Neural progenitor cell (in vitro differentiated cells): Measurements from ENCODE around the gene PGLYRP4.

Source experiments
- EZH2 ChIP-seq: fragments of 200-600 bp; sonication (generic); IDR thresholded peaks from 2 replicates; pipeline ENCODE4 v1.6.1; 2017; ENCODE audit warnings: antibody characterized with exemption, mild to moderate bottlenecking, moderate library complexity
- EZH2phosphoT487 ChIP-seq: fragments of 200-600 bp; sonication (generic); IDR thresholded peaks from 2 replicates; pipeline ENCODE4 v1.6.1; 2017; ENCODE audit warnings: antibody characterized with exemption
- TF ChIP-seq, protein P1 (sequence below): fragments of 200-600 bp; sonication (generic); IDR thresholded peaks from 2 replicates; pipeline ENCODE4 v1.5.1; 2017; ENCODE audit warnings: antibody characterized with exemption, mild to moderate bottlenecking

DNA sequence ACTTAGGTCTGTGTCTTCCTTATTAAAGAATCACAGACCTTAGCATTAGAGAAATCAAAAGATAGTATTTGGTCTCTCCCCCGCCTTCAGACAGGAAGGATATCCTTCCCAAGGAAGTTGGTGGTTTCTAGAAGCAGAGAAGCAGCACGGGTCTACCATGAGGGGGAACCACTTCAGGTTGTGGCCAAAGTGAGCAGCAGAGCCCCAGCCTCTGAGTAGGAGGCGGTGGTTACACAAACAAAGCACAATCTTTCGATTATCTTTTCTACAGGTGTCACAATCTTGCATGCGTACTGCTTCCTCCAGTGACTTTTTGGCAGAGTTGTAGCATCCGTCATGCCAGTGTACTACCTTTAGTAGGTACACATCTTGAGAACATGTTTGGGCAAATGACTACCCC lies 8.8 kb downstream of the PGLYRP4 start:
- TF ChIP-seq, protein P1, sequence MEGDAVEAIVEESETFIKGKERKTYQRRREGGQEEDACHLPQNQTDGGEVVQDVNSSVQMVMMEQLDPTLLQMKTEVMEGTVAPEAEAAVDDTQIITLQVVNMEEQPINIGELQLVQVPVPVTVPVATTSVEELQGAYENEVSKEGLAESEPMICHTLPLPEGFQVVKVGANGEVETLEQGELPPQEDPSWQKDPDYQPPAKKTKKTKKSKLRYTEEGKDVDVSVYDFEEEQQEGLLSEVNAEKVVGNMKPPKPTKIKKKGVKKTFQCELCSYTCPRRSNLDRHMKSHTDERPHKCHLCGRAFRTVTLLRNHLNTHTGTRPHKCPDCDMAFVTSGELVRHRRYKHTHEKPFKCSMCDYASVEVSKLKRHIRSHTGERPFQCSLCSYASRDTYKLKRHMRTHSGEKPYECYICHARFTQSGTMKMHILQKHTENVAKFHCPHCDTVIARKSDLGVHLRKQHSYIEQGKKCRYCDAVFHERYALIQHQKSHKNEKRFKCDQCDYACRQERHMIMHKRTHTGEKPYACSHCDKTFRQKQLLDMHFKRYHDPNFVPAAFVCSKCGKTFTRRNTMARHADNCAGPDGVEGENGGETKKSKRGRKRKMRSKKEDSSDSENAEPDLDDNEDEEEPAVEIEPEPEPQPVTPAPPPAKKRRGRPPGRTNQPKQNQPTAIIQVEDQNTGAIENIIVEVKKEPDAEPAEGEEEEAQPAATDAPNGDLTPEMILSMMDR = no peak
- TF ChIP-seq EZH2phosphoT487 (no peak), EZH2 (no peak)
